MCF 10A (cell line): ENCODE measurements around the gene TMEM97. TPM values are rescaled to one million over a fixed set of nuclear protein-coding genes. Genes with fewer than 3 reads are reported as not detected.
A peak's percentile ranks its signal among the peaks of the same experiment; 100 is the strongest.

ENCODE experiments used
- BruUV-seq: library from RNA; stranded (reverse); fragments of 400-500 nt; replicated peaks from 2 replicates; lab custom pipeline; 2021; lab: Mats Ljungman, UMichigan
- CTCF ChIA-PET: fragments of 300-600 bp; sonication (Branson Sonifier 250); formaldehyde crosslinking; extraction: SDS; loops from one replicate; lab custom pipeline; 2021; ENCODE audit warnings: antibody characterized with exemption, inconsistent platforms; lab: Yijun Ruan, JAX
- POLR2A ChIA-PET: fragments of 300-600, 350-650 bp; sonication (Branson Sonifier 250); formaldehyde crosslinking; extraction: SDS; loops from one replicate; lab custom pipeline; 2020; ENCODE audit warnings: antibody characterized with exemption, inconsistent platforms; lab: Yijun Ruan, JAX
- DNase-seq: peaks from one replicate; pipeline ENCODE4 v3.0.0-alpha.2; 2018; ENCODE audit not compliant: unreplicated experiment
- H3K27ac Mint-ChIP-seq: one replicate; pipeline ENCODE4 v1.8.0; 2022; ENCODE audit warnings: mild to moderate bottlenecking, low read depth, mixed read lengths; ENCODE audit not compliant: unreplicated experiment
- H3K27me3 Mint-ChIP-seq: one replicate; pipeline ENCODE4 v1.8.0; 2022; ENCODE audit warnings: mixed read lengths; ENCODE audit not compliant: insufficient read depth, unreplicated experiment
- H3K36me3 Mint-ChIP-seq: one replicate; pipeline ENCODE4 v1.8.0; 2022; ENCODE audit warnings: mild to moderate bottlenecking, moderate library complexity, mixed read lengths; ENCODE audit not compliant: insufficient read depth, unreplicated experiment
- H3K4me1 Mint-ChIP-seq: one replicate; pipeline ENCODE4 v1.8.0; 2022; ENCODE audit warnings: mixed read lengths; ENCODE audit not compliant: insufficient read depth, unreplicated experiment
- H3K4me3 Mint-ChIP-seq: one replicate; pipeline ENCODE4 v1.8.0; 2022; ENCODE audit warnings: mild to moderate bottlenecking, moderate library complexity, mixed read lengths; ENCODE audit not compliant: unreplicated experiment
- H3K9me3 Mint-ChIP-seq: one replicate; pipeline ENCODE4 v1.8.0; 2022; ENCODE audit warnings: mixed read lengths; ENCODE audit not compliant: unreplicated experiment
- intact Hi-C: fragments of 100-400 bp; cut with micrococcal nuclease; formaldehyde crosslinking; loops from 2 replicates; pipeline ENCODE4 v1.14.1; 2022
- total RNA-seq: library from RNA; stranded (reverse); gene quantifications from 2 replicates; pipeline ENCODE4 v1.2.3, GENCODE V29; 2022
- TF ChIP-seq, protein P1 (sequence below): fragments of 200-600 bp; IDR thresholded peaks from one replicate; pipeline ENCODE4 v1.8.0; 2022; ENCODE audit warnings: antibody characterized with exemption, mild to moderate bottlenecking; ENCODE audit not compliant: unreplicated experiment

The TMEM97 gene
- total RNA-seq, 1 experiment from 2014 or later, result 12.1 TPM

DNA sequence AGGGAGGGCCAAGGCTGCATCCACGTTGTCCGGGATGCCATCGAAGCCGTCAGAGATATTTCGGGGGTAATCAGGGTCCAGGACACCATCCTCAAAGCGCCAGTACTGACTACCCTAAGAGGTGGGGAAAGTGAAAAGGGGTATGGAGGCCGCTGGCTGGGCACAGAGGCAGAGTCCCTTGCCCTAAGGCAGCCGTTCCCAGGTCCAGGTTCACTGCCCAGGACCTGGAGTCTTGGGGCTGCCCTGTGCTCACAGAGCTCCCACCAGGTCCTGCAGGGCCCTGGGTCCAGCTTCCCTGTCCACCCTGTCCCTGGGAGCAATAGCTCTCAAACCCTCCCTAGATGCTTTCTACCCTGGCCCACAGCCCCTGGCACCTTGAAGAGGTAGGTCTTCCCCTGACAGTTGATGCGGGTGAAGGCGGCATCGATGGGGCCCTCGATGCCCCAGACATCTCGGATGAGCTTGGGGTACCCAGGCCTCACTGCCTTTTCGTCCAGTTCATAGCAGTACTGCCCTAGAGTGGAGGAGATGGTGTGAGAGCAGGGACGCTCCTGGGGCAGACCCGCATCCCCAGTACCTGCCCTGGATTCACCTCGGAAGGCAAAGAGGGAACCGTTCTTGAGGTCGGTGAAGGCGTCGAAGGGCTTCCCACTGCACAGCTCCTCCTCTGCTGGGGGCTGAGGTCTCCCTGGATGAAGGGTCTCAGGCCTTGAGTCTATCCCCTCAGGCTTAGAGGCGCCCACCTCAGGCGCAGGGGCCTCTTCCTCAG is 50.1 kb downstream of the TMEM97 start:
- no peak overlapping the region for H3K27ac Mint-ChIP-seq

DNA sequence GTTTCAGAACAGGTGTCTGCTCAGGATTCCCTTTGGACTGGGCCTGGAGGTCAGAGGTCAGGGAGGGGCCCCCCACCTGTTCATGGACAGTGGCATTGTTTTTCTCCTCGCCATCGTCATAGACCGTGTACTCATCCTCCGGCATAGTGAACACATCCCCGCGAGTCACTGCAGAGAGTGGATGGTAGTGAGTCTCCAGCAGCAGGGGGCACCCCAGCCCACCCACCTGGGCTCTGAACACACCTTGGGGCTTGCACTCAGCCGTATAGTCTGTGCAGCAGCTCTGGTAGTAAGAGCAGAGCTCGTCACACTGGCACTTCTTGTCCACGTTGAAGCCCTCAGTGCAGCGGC is 50.7 kb downstream of the TMEM97 start:
- Mint-ChIP-seq H3K36me3 (peaks cover 4% of the 10 kb centered on the region), H3K27me3 (no peaks in the 10 kb centered on the region), H3K4me1 (peaks cover 5% of the 10 kb centered on the region), H3K27ac (peak overlapping the region; percentile 9), H3K9me3 (no peaks in the 10 kb centered on the region), H3K4me3 (no peak overlapping the region)
- no TSS peak for BruUV-seq
- POLR2A ChIA-PET, result interaction anchor here (0.8 to 4.0 kb wide), 2 partner anchors 10 to 12 kb away, joined by 7 to 22 read pairs; partner anchors contain the start of gene POLDIP2
- intact Hi-C loops, result no loop called here
- peak; percentile 2 for DNase-seq
- CTCF ChIA-PET, result interaction anchor here (1.0 to 3.9 kb wide), 3 partner anchors 10 to 47 kb away, joined by 3 to 16 read pairs (median 6); no protein-coding TSS in a partner anchor
- TF ChIP-seq, protein P1, sequence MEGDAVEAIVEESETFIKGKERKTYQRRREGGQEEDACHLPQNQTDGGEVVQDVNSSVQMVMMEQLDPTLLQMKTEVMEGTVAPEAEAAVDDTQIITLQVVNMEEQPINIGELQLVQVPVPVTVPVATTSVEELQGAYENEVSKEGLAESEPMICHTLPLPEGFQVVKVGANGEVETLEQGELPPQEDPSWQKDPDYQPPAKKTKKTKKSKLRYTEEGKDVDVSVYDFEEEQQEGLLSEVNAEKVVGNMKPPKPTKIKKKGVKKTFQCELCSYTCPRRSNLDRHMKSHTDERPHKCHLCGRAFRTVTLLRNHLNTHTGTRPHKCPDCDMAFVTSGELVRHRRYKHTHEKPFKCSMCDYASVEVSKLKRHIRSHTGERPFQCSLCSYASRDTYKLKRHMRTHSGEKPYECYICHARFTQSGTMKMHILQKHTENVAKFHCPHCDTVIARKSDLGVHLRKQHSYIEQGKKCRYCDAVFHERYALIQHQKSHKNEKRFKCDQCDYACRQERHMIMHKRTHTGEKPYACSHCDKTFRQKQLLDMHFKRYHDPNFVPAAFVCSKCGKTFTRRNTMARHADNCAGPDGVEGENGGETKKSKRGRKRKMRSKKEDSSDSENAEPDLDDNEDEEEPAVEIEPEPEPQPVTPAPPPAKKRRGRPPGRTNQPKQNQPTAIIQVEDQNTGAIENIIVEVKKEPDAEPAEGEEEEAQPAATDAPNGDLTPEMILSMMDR, result no peak

More for the DNA sequence above, 50.1 kb downstream of the TMEM97 start:
- ChIA-PET CTCF (interaction anchor here (1.0 to 3.9 kb wide), 4 partner anchors 9 to 125 kb away, joined by 3 to 16 read pairs (median 6); no protein-coding TSS in a partner anchor), POLR2A (interaction anchor here (0.6 to 4.0 kb wide), 3 partner anchors 11 to 289 kb away, joined by 3 to 22 read pairs (median 7); partner anchors contain the start of gene POLDIP2)
- Mint-ChIP-seq H3K27me3 (no peaks in the 10 kb centered on the region), H3K36me3 (peaks cover 4% of the 10 kb centered on the region), H3K9me3 (no peaks in the 10 kb centered on the region), H3K4me1 (peaks cover 5% of the 10 kb centered on the region), H3K4me3 (no peak overlapping the region)
- TF ChIP-seq, protein P1, result no peak
- intact Hi-C loops, result no loop called here
- no TSS peak for BruUV-seq
- DNase-seq, result no peak

DNA sequence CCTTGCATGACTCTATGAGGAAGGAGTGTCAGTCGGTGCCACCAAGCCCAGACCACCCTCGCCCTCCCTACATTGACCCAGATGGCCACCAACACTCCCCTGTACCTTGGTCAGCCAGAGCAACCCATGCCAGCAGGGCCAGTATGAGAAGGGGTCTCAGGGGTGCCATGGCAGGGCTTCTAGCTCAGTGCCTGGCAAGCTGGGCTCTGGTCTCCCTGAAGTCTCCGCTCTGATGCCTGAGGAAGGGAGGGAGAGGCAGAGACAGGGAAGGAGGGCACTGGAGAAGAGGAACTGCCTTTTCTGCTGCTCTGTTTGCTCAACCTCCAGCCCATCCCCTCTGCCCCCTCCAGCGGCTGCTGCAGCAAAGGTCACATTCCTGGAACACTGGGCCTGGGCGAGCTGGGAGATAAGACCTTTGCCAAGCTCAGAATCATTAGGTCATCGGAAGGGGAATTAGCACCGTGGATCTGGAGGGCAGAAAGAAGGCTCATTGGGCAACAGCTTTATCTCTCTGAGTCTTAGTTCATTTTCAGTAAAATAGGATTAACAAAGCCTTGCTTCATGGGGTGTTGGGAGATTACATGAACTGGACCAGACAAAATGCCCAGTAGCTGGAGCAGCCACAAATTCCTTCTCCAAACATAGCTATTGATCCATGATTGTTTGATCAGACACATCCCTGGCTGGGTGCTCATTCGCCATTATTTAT is 51.2 kb downstream of the TMEM97 start, which contains the start of gene VTN:
TSS of gene VTN (minus strand) at position 273 of the 709 bp plus-strand sequence. CDS start at position 169, 104 bp downstream.
- Mint-ChIP-seq H3K36me3 (peaks cover 4% of the 10 kb centered on the region), H3K27me3 (no peaks in the 10 kb centered on the region), H3K27ac (peak within 1 kb of the TSS; percentile 70), H3K4me1 (peaks cover 5% of the 10 kb centered on the region), H3K4me3 (peak within 1 kb of the TSS; percentile 70), H3K9me3 (no peaks in the 10 kb centered on the region)
- DNase-seq, result peak; percentile 5
- TF ChIP-seq, protein P1, result no peak
- no TSS peak for BruUV-seq
- POLR2A ChIA-PET, result interaction anchor here (1.6 to 1.9 kb wide), 2 partner anchors 10 to 13 kb away, joined by 7 to 9 read pairs; partner anchors contain the start of gene POLDIP2
- intact Hi-C loops, result no loop called here
- CTCF ChIA-PET, result interaction anchor here (0.5 to 3.9 kb wide), 3 partner anchors 14 to 46 kb away, joined by 3 to 16 read pairs (median 3); no protein-coding TSS in a partner anchor

DNA sequence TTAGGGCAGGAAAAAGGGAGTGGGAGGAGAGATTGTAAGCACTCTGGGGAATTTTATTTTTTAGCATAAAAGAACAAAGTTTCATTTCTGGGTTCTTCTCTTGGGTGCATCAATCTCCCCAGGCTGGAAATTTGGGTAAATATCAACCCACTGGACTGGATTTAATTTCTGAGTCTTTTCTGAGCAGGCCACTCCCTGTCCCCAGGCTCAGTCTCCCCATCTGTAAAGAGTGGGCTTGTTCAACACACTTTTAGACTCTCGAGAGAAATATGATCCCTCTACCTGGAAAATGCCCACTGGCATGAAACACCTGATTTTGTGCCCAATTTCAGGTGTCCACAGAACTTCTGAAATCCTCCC is 51.7 kb downstream of the TMEM97 start:
- POLR2A ChIA-PET, result interaction anchor here (1.6 to 1.9 kb wide), 2 partner anchors 9 to 13 kb away, joined by 7 to 9 read pairs; partner anchors contain the start of gene POLDIP2
- H3K4me3 Mint-ChIP-seq, result peak overlapping the region; percentile 70
- no peak for DNase-seq
- H3K27ac Mint-ChIP-seq, result peak overlapping the region; percentile 70
- TF ChIP-seq, protein P1, result no peak
- peaks cover 5% of the 10 kb centered on the region for H3K4me1 Mint-ChIP-seq
- BruUV-seq, result no TSS peak
- CTCF ChIA-PET, result interaction anchor here (1.1 to 3.9 kb wide), 2 partner anchors 22 to 46 kb away, joined by 3 to 16 read pairs; no protein-coding TSS in a partner anchor
- intact Hi-C loops, result no loop called here
- peaks cover 4% of the 10 kb centered on the region for H3K36me3 Mint-ChIP-seq
- no peaks in the 10 kb centered on the region for H3K9me3 Mint-ChIP-seq
- no peaks in the 10 kb centered on the region for H3K27me3 Mint-ChIP-seq
